Esophagus muscularis mucosa (tissue), 4 donors: Measurements from ENCODE around the gene RIC8B. TPM values are rescaled to one million over a fixed set of nuclear protein-coding genes. Genes with fewer than 3 reads are reported as not detected.

Experiments
- DNase-seq: peaks from one replicate; pipeline ENCODE4 v3.0.0-alpha.2; 2017; ENCODE audit errors: extremely low spot score
- H3K27ac ChIP-seq, 4 donors: fragments of 200-600 bp; sonication (generic); replicated peaks in 1 of 4; 1 replicate in 3 of 4; 2 replicates in 1 of 4; pipeline ENCODE4 v1.5.1; 2016 to 2019; ENCODE audit warnings: mild to moderate bottlenecking in 1 of 4
- H3K27me3 ChIP-seq, 4 donors: fragments of 200-600 bp; sonication (generic); one replicate each; pipeline versions ENCODE4 v1.5.1 to v1.6.0; 2016 to 2019
- H3K36me3 ChIP-seq, 4 donors: fragments of 200-600 bp; sonication (generic); one replicate each; pipeline ENCODE4 v1.5.1; 2016 to 2019
- H3K4me1 ChIP-seq, 4 donors: fragments of 200-600 bp; sonication (generic); one replicate each; pipeline ENCODE4 v1.5.1; 2016 to 2019
- H3K4me3 ChIP-seq, 4 donors: fragments of 200-600 bp; sonication (generic); 1 replicate in 2 of 4; 2 replicates in 2 of 4; pipeline ENCODE4 v1.5.1; 2016 to 2019; ENCODE audit warnings: mild to moderate bottlenecking in 4 of 4, moderate library complexity in 1 of 4
- H3K9me3 ChIP-seq, 4 donors: fragments of 200-600 bp; sonication (generic); 1 replicate in 3 of 4; 2 replicates in 1 of 4; pipeline ENCODE4 v1.5.1; 2016 to 2019
- CTCF ChIP-seq, 3 experiments: fragments of 200-600 bp in 2 of 3; fragments of 450-650 bp in 1 of 3; sonication (generic) in 2 of 3; IDR thresholded peaks; one replicate each; pipeline ENCODE4 v1.5.1; 2017 to 2019; ENCODE audit warnings: antibody characterized with exemption in 3 of 3, mild to moderate bottlenecking in 2 of 3, moderate library complexity in 1 of 3
- EP300 ChIP-seq: sonication (generic); formaldehyde crosslinking; IDR thresholded peaks from one replicate; pipeline ENCODE4 v1.6.1; 2017; ENCODE audit warnings: antibody characterized with exemption
- POLR2A ChIP-seq: fragments of 450-650 bp; IDR thresholded peaks from one replicate; pipeline ENCODE4 v1.6.1; 2017; ENCODE audit warnings: antibody characterized with exemption, moderate library complexity, mild to moderate bottlenecking, low read depth
- POLR2AphosphoS5 ChIP-seq, 2 donors: sonication (generic); formaldehyde crosslinking; IDR thresholded peaks; one replicate each; pipeline ENCODE4 v1.6.1; 2017; ENCODE audit warnings: antibody characterized with exemption in 2 of 2
- WGBS: methylation state at CpG from one replicate; pipeline ENCODE4 v1.1.5; 2018; 5-methylcytosine and 5-hydroxymethylcytosine counted together
- intact Hi-C: fragments of 100-400 bp; cut with DNase I; formaldehyde crosslinking; loops from one replicate; pipeline ENCODE4 v1.15.1; 2023
- total RNA-seq, 4 donors: library from RNA; depleted of rRNA; stranded (reverse); fragments of >200 nt; gene quantifications; one replicate each; pipeline versions ENCODE4 v1.1.0 to v1.2.1, GENCODE V29; 2016

The RIC8B gene
- total RNA-seq, 4 donors from 2014 or later: 13.8 to 19.1 (median 15.3) TPM

GRCh38 chr12:106757623-106758348, 16.7 kb upstream of the RIC8B start:
- intact Hi-C loops: no loop called here
- TF ChIP-seq CTCF (IDR thresholded peaks at IDR 0.05) (no peak), POLR2AphosphoS5 (IDR thresholded peaks at IDR 0.05) (no peak), EP300 (no peak), POLR2A (no peak)
- Histone ChIP-seq H3K4me1 (peaks cover 12 to 19% (median 17%) of the 10 kb centered on the region in 4 donors), H3K36me3 (no peaks in the 10 kb centered on the region), H3K27me3 (no peaks in the 10 kb centered on the region), H3K4me3 (no peak overlapping the region), H3K27ac (peak overlapping the region in 3 of 4 donors; percentile 35 to 56 (median 44)), H3K9me3 (no peaks in the 10 kb centered on the region)
- WGBS: 84% methylated on average over 6 of the region's 6 CpGs
- DNase-seq: no peak

GRCh38 chr12:106758349-106759110, 16.0 kb upstream of the RIC8B start:
- intact Hi-C loops: no loop called here
- Histone ChIP-seq H3K27me3 (no peaks in the 10 kb centered on the region), H3K4me1 (peaks cover 12 to 19% (median 17%) of the 10 kb centered on the region in 4 donors), H3K9me3 (no peaks in the 10 kb centered on the region), H3K4me3 (no peak overlapping the region), H3K36me3 (no peaks in the 10 kb centered on the region), H3K27ac (peak overlapping the region; percentile 6 to 57 (median 47))
- WGBS: 73% methylated on average over 6 of the region's 7 CpGs
- DNase-seq: no peak
- TF ChIP-seq POLR2A: no peak
- TF ChIP-seq EP300: no peak
- no peak for TF ChIP-seq POLR2AphosphoS5 (IDR thresholded peaks at IDR 0.05)
- no peak for TF ChIP-seq CTCF (IDR thresholded peaks at IDR 0.05)

- intact Hi-C loops: no loop called here
- H3K4me1 ChIP-seq: peaks cover 12 to 19% (median 17%) of the 10 kb centered on the region in 4 donors
- DNase-seq: no peak
- H3K27me3 ChIP-seq: no peaks in the 10 kb centered on the region
- WGBS: 81% methylated on average over 7 of the region's 7 CpGs
- no peak for TF ChIP-seq CTCF (IDR thresholded peaks at IDR 0.05)
- TF ChIP-seq POLR2A: no peak
- TF ChIP-seq POLR2AphosphoS5 (IDR thresholded peaks at IDR 0.05): no peak
- TF ChIP-seq EP300: no peak
- H3K9me3 ChIP-seq: no peaks in the 10 kb centered on the region
- H3K27ac ChIP-seq: peak overlapping the region; percentile 6 to 57 (median 47)
- no peak overlapping the region for H3K4me3 ChIP-seq
- no peaks in the 10 kb centered on the region for H3K36me3 ChIP-seq
Measured at GRCh38 chr12:106759526-106760183, 14.8 kb upstream of the RIC8B start.

- 41% methylated on average over 2 of the region's 2 CpGs for WGBS
- H3K27ac ChIP-seq: peak overlapping the region; percentile 3 to 57 (median 47)
- no peak for TF ChIP-seq POLR2A
- TF ChIP-seq POLR2AphosphoS5 (IDR thresholded peaks at IDR 0.05): peak in 1 of 2 donors; percentile 44
- no peak for TF ChIP-seq CTCF (IDR thresholded peaks at IDR 0.05)
- no peak for TF ChIP-seq EP300
- H3K36me3 ChIP-seq: no peaks in the 10 kb centered on the region
- no peak for DNase-seq
- no peak overlapping the region for H3K4me3 ChIP-seq
- H3K4me1 ChIP-seq: peaks cover 12 to 19% (median 17%) of the 10 kb centered on the region in 4 donors
- H3K9me3 ChIP-seq: no peaks in the 10 kb centered on the region
- no peaks in the 10 kb centered on the region for H3K27me3 ChIP-seq
- intact Hi-C loops: no loop called here
Measured at GRCh38 chr12:106760184-106760531, 14.3 kb upstream of the RIC8B start.
